NB4 (cell line): ENCODE data around the gene BAHCC1.

Experiments used
- DNase-seq: peaks from one replicate; pipeline ENCODE4 v3.0.0; 2010; ENCODE audit warnings: low read depth
- H3K4me3 ChIP-seq: one replicate; pipeline ENCODE4 v1.5.1; 2011; ENCODE audit warnings: mild to moderate bottlenecking, low read depth, low read length, moderate library complexity
- CTCF ChIP-seq: IDR thresholded peaks from one replicate; pipeline ENCODE4 v1.5.1; 2012; ENCODE audit warnings: low read depth, low read length
- MAX ChIP-seq: IDR thresholded peaks from 2 replicates; pipeline ENCODE4 v1.6.1; 2011; ENCODE audit warnings: low read depth, low read length
- MYC ChIP-seq: IDR thresholded peaks from 2 replicates; pipeline ENCODE4 v1.6.1; 2011; ENCODE audit warnings: low read depth, low read length
- POLR2A ChIP-seq: IDR thresholded peaks from 2 replicates; pipeline ENCODE4 v1.6.1; 2011; ENCODE audit warnings: mild to moderate bottlenecking; ENCODE audit not compliant: insufficient read length; ENCODE audit errors: extremely low read depth

BAHCC1 gene

GRCh38 chr17:81448442-81448841, 53.2 kb downstream of the BAHCC1 start:
- H3K4me3 ChIP-seq: no peak overlapping the region
- TF ChIP-seq MAX (peak; percentile 32; the same call in 1 of the 2 replicates), CTCF (no peak), MYC (peak; percentile 10; the same call in 1 of the 2 replicates), POLR2A (no peak)
- DNase-seq: peak; percentile 73

- no peak for TF ChIP-seq POLR2A
- no peak for TF ChIP-seq CTCF
- peak; percentile 64; the same call in 1 of the 2 replicates for TF ChIP-seq MYC
- TF ChIP-seq MAX: peak; percentile 94
- H3K4me3 ChIP-seq: no peak overlapping the region
- peak; percentile 55 for DNase-seq
Observed at GRCh38 chr17:81448950-81449349, 53.7 kb downstream of the BAHCC1 start.

GRCh38 chr17:81449351-81449750, 54.1 kb downstream of the BAHCC1 start:
- no peak overlapping the region for H3K4me3 ChIP-seq
- DNase-seq: no peak
- TF ChIP-seq MAX: no peak
- TF ChIP-seq MYC: no peak
- TF ChIP-seq CTCF: no peak
- TF ChIP-seq POLR2A: no peak

GRCh38 chr17:81451823-81452222, 56.6 kb downstream of the BAHCC1 start:
- TF ChIP-seq MYC (no peak), POLR2A (no peak), CTCF (no peak), MAX (no peak)
- DNase-seq: no peak
- H3K4me3 ChIP-seq: no peak overlapping the region

GRCh38 chr17:81452551-81452950, 57.3 kb downstream of the BAHCC1 start:
- TF ChIP-seq POLR2A (no peak), CTCF (no peak)
- no peak overlapping the region for H3K4me3 ChIP-seq
- no peak for DNase-seq

GRCh38 chr17:81453076-81453475, 57.8 kb downstream of the BAHCC1 start:
- TF ChIP-seq CTCF: no peak
- TF ChIP-seq POLR2A: no peak
- no peak for TF ChIP-seq MAX
- no peak for TF ChIP-seq MYC
- H3K4me3 ChIP-seq: no peak overlapping the region

More at GRCh38 chr17:81453076-81453475, 57.8 kb downstream of the BAHCC1 start:
- no peak for DNase-seq
